Measurements from ENCODE around the gene PDE7B.

- TF ChIP-seq CTCF (IDR thresholded peaks at IDR 0.05): no peak
- TF ChIP-seq TCF7L2 (IDR thresholded peaks at IDR 0.05; ENCODE audit: low read depth, low read length): no peak
- TF ChIP-seq POLR2AphosphoS5 (IDR thresholded peaks at IDR 0.05; ENCODE audit: low read depth, low read length): no peak
- no peak for TF ChIP-seq SIN3A (IDR thresholded peaks at IDR 0.05; ENCODE audit: borderline replicate concordance, insufficient read depth, low read depth, low read length)
- TF ChIP-seq REST (IDR thresholded peaks at IDR 0.05; ENCODE audit: insufficient read depth in 1 of 2, low read depth in 2 of 2, low read length in 1 of 2): no peak
Observed at GRCh38 chr6:136181861-136182260, 330.4 kb downstream of the PDE7B start.

Measured in Panc1 (cell line).